C4-2B (cell line): ENCODE data around the gene PRR12.
A peak's percentile ranks its signal among the peaks of the same experiment; 100 is the strongest.

Experiments used
- H3K27ac ChIP-seq: fragments of 450-650 bp; 2 replicates; pipeline ENCODE4 v1.5.1; 2017
- ZFX ChIP-seq: fragments of 450-650 bp; IDR thresholded peaks from 2 replicates; pipeline ENCODE4 v1.6.1; 2017
- TF ChIP-seq, protein P1 (sequence below): fragments of 450-650 bp; conservative IDR thresholded peaks from 2 replicates; pipeline ENCODE4 v1.5.1; 2017; ENCODE audit warnings: mild to moderate bottlenecking

Gene PRR12

DNA sequence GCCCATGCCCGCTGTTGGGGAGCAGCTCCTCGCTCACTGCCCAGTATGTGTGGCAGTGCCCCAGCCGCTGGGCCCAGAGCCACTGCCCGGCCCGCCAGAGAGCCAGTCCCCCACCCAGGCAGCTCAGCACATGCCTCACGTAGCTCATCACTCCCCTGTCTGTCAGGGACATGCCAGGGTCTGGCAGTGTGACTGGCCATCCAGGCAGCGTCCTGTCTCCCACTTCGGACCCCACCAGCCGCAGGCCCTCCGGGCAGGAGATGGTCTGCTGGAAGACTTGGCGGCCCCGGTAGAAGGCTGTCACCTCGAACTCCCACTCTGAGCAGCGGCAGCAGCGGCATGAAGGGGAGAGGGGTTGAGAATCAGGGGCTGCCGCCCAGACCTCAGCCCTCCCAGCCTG, 71.0 kb downstream of the PRR12 start:
- H3K27ac ChIP-seq = no peak overlapping the region
- TF ChIP-seq, protein P1, sequence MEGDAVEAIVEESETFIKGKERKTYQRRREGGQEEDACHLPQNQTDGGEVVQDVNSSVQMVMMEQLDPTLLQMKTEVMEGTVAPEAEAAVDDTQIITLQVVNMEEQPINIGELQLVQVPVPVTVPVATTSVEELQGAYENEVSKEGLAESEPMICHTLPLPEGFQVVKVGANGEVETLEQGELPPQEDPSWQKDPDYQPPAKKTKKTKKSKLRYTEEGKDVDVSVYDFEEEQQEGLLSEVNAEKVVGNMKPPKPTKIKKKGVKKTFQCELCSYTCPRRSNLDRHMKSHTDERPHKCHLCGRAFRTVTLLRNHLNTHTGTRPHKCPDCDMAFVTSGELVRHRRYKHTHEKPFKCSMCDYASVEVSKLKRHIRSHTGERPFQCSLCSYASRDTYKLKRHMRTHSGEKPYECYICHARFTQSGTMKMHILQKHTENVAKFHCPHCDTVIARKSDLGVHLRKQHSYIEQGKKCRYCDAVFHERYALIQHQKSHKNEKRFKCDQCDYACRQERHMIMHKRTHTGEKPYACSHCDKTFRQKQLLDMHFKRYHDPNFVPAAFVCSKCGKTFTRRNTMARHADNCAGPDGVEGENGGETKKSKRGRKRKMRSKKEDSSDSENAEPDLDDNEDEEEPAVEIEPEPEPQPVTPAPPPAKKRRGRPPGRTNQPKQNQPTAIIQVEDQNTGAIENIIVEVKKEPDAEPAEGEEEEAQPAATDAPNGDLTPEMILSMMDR = no peak
- TF ChIP-seq ZFX = no peak

DNA sequence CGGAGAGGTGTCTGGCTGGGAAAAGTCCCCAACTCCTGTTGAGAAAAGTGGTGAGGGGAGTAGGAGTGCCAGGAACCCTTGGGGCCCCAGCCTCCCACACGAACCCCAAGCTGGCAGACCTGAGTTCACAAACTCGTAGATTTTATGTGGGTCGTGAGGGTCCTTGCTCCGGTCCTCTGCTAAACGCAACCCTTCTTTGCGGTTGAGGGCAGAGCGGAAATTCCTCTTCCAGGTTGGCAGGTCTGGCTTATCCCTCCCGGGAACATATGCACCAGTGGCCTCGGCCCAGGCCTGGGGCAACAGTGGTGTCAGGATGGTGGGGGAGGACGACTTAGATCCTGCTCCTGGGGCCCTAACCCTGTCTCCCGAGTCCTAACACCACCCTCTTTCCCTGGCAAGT, 72.2 kb downstream of the PRR12 start:
- peak overlapping the region; percentile 91; the same call in 1 of the 2 replicates for H3K27ac ChIP-seq
- TF ChIP-seq, protein P1 = no peak
- no peak for TF ChIP-seq ZFX

- TF ChIP-seq, protein P1 = no peak
- TF ChIP-seq ZFX = no peak
- H3K27ac ChIP-seq = peak overlapping the region; percentile 91
Measured at GRCh38 chr19:49664171-49665035, 73.4 kb downstream of the PRR12 start.

DNA sequence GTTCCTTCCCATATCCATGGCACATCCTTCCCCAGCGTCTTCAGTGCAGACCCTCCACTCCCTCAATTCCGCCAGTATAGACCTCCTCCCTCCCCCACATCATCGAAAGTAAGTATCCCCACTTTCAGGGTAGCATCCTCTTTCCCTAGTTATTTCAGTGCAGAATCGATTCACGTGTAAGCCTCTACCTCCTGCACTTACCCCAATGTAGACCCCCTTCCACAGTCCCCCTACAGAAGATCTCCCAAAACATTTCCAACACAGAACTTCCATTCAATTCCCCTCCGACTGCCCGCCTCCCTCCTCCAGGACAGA, 74.0 kb downstream of the PRR12 start:
- TF ChIP-seq, protein P1 = no peak
- TF ChIP-seq ZFX = no peak
- H3K27ac ChIP-seq = peak overlapping the region; percentile 91

GRCh38 chr19:49665351-49666119, 74.6 kb downstream of the PRR12 start, which contains the start of the genes BCL2L12 and IRF3:
BCL2L12 (plus strand) TSS chr19:49665933; CDS start chr19:49666693, 760 bp downstream.
IRF3 (minus strand) TSS chr19:49665857; CDS start chr19:49664838, 1,019 bp downstream.
- H3K27ac ChIP-seq = peak within 1 kb of the TSS; percentile 91
- TF ChIP-seq, protein P1 = no peak

DNA sequence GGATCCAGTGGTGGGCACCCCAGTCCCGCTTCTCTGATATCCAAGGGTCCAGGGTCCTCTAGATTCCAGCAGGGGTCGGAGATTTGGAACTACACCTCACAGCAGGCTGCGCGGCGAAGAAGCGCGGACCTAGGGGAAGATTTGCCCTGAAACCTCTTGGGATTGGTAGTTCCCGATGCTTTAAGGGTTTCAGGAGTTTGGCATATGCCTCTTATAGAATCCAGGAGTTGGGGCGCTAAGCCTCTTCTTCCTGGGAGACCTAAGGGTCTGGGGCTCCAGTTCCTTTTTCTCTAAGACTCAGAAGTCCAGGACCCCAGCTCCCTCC, 75.1 kb downstream of the PRR12 start:
- H3K27ac ChIP-seq = peak overlapping the region; percentile 91
- TF ChIP-seq, protein P1 = no peak
- TF ChIP-seq ZFX = no peak

DNA sequence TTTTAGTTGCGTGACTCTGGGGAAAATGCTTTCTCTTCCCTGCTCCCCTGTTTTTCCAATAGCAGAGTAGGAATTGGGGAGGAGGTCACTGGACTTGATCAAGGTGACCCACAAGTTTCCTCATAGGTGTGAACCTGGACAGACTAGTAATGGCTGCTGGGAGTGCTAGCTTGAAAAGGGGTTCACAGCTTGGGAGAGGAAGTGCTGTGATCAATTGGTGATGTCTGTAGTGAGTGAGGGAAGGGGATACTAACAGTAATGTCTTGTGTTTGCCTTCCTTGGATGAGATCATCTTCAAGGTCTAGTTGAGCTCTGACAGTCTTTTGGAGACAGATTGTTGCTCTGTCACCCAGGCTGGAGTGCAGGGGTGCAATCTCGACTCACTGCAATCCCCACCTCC, 76.5 kb downstream of the PRR12 start:
- TF ChIP-seq, protein P1 = no peak
- TF ChIP-seq ZFX = no peak
- H3K27ac ChIP-seq = no peak overlapping the region
